ENCODE results near the gene STK26.
"Not testable (repeated sequence)": the region's sequence is repeated elsewhere in the genome, so short reads cannot be mapped to it uniquely, and the experiment has no call there.

STK26 gene

DNA sequence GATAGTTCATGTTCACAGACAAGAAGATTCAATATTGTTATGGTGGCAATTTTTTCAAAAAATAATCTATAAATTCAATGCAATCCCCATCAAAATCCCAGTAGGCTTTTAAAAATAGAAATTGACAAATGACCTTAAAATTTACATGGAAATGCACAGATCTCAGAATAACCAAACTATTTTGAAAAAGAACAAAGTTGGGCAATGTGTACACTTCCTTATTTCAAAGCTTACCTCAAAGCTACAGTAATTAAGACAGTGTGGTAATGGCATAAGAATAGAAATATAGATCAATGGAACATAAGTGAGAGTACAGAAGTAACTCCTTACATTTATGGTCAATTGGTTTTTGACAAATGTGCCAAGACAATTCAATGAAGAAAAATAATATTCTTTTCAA, 65.8 kb downstream of the STK26 start:
- no peaks in the 10 kb centered on the region for H3K36me3 ChIP-seq (ENCODE audit: control insufficient read depth in 4 of 4, insufficient read depth in 4 of 4, low read length in 3 of 4)
- DNase-seq: no peak
- peaks cover 0 to 11% (median 9%) of the 10 kb centered on the region in 4 experiments for H3K4me1 ChIP-seq (ENCODE audit: control extremely low read depth in 1 of 4, control insufficient read depth in 4 of 4, insufficient read depth in 4 of 4, low read length in 3 of 4)
- CTCF ChIA-PET: interaction anchor here (0.9 to 5.4 kb wide), 2 partner anchors 13 to 131 kb away, joined by 3 to 38 read pairs; partner anchors contain the start of gene RAP2C
- H3K9me3 ChIP-seq (ENCODE audit: control extremely low read depth in 1 of 5, control insufficient read depth in 4 of 5, insufficient read depth in 2 of 5, low read depth in 1 of 5, low read length in 4 of 5): no peaks in the 10 kb centered on the region
- POLR2A ChIA-PET: interaction anchor here (0.7 kb wide), 1 partner anchor 165 kb away, joined by 3 read pairs; no protein-coding TSS in a partner anchor
- no peak overlapping the region for H3K4me3 ChIP-seq (ENCODE audit: control insufficient read depth in 1 of 7, extremely low read depth in 1 of 7, insufficient read depth in 4 of 7, low read depth in 2 of 7, low read length in 6 of 7)
- peaks cover 0 to 9% (median 0%) of the 10 kb centered on the region in 5 experiments for H3K27me3 ChIP-seq (replicated peaks in 2 of 5; ENCODE audit: control insufficient read depth in 4 of 5, insufficient read depth in 5 of 5, low read length in 4 of 5)
- no peak overlapping the region for H3K27ac ChIP-seq (ENCODE audit: insufficient read depth in 1 of 2, low read depth in 1 of 2, low read length in 2 of 2, poor library complexity in 1 of 2, severe bottlenecking in 2 of 2)

DNA sequence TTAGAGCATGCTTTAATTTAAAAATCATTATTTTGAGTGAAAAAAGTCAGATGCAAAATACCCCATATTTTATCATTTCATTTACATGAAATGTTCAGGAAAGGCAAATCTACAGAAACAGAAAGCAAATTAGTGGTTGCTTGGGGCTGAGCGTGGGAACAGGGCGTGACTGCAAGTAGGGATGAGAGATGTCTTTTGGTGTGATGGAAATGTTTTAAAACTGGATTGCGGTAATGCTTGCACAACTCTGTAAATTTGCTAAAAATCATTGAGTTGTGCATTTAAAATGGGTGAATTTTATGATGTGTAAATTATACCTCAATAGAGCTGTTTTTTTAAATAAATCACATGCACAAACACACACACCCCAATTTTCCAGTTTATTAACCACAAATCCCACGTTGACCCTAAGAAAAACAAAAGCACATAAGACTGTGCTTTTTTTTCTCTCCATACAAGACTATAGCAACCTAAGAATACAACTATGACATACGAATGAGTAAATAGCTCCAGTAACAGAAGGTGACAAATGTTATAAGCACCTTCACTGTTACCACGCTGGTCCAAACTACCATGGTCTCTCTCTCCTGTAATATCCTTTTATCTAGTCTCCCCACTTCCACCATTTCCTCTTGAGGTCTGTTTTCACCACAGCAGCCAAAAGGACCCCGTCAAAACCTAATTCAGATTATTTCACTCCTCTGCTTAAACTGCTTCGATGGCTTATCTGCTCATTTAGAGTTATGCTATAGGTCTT, 67.5 kb downstream of the STK26 start:
- DNase-seq: peak in 2 of 3 donors; percentile 41 to 54
- Histone ChIP-seq H3K9me3 (ENCODE audit: control extremely low read depth in 1 of 5, control insufficient read depth in 4 of 5, insufficient read depth in 2 of 5, low read depth in 1 of 5, low read length in 4 of 5) (no peaks in the 10 kb centered on the region), H3K27ac (ENCODE audit: insufficient read depth in 1 of 2, low read depth in 1 of 2, low read length in 2 of 2, poor library complexity in 1 of 2, severe bottlenecking in 2 of 2) (no peak overlapping the region), H3K36me3 (ENCODE audit: control insufficient read depth in 4 of 4, insufficient read depth in 4 of 4, low read length in 3 of 4) (no peaks in the 10 kb centered on the region), H3K4me1 (ENCODE audit: control extremely low read depth in 1 of 4, control insufficient read depth in 4 of 4, insufficient read depth in 4 of 4, low read length in 3 of 4) (peaks cover 0 to 9% (median 7%) of the 10 kb centered on the region in 4 experiments), H3K4me3 (ENCODE audit: control insufficient read depth in 1 of 7, extremely low read depth in 1 of 7, insufficient read depth in 4 of 7, low read depth in 2 of 7, low read length in 6 of 7) (no peak overlapping the region), H3K27me3 (replicated peaks in 2 of 5; ENCODE audit: control insufficient read depth in 4 of 5, insufficient read depth in 5 of 5, low read length in 4 of 5) (peaks cover 0 to 9% (median 0%) of the 10 kb centered on the region in 5 experiments)
- ChIA-PET CTCF (interaction anchor here (0.9 to 5.4 kb wide), 2 partner anchors 24 to 129 kb away, joined by 3 to 38 read pairs; partner anchors contain the start of gene RAP2C), POLR2A (no interaction called here)
- 44% methylated on average over 5 of the region's 8 CpGs for WGBS (ENCODE audit: insufficient coverage)

DNA sequence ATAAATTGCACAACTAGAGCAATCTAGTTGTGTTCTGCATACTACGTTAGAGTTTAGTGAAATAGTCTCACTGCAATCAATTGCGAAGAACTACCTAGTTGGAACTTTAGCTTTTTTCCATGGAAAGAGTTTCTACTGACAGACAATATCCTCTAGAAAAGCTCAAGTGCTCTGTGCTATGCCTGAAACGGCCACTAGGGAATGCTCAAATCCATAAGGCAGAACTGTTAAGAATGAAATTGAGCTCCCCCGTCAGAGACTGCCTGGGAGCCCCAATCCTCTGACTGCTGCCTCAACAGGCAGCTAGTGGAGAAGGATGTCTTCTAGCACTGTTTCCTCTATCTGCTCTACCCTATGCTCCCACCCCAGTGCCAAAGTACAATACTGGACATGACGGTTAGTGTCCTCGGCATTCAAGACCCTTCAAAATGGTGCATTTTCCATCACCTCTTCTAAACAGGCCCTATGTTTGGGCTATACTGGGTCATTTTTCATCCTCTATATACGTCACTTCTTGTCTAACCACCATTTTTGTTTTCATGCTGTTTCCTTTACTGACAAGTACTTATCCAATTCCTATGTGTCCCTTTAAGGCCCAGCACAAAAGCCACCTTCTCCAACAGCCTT, 69.5 kb downstream of the STK26 start:
- Histone ChIP-seq H3K27me3 (replicated peaks in 2 of 5; ENCODE audit: control insufficient read depth in 4 of 5, insufficient read depth in 5 of 5, low read length in 4 of 5) (peaks cover 0 to 12% (median 0%) of the 10 kb centered on the region in 5 experiments), H3K36me3 (ENCODE audit: control insufficient read depth in 4 of 4, insufficient read depth in 4 of 4, low read length in 3 of 4) (no peaks in the 10 kb centered on the region), H3K27ac (ENCODE audit: insufficient read depth in 1 of 2, low read depth in 1 of 2, low read length in 2 of 2, poor library complexity in 1 of 2, severe bottlenecking in 2 of 2) (no peak overlapping the region), H3K9me3 (ENCODE audit: control extremely low read depth in 1 of 5, control insufficient read depth in 4 of 5, insufficient read depth in 2 of 5, low read depth in 1 of 5, low read length in 4 of 5) (no peaks in the 10 kb centered on the region), H3K4me3 (ENCODE audit: control insufficient read depth in 1 of 7, extremely low read depth in 1 of 7, insufficient read depth in 4 of 7, low read depth in 2 of 7, low read length in 6 of 7) (no peak overlapping the region), H3K4me1 (ENCODE audit: control extremely low read depth in 1 of 4, control insufficient read depth in 4 of 4, insufficient read depth in 4 of 4, low read length in 3 of 4) (peaks cover 0 to 9% (median 7%) of the 10 kb centered on the region in 4 experiments)
- DNase-seq: peak; percentile 58 to 77 (median 72)
- 53% methylated on average over 7 of the region's 7 CpGs for WGBS (ENCODE audit: insufficient coverage)
- POLR2A ChIA-PET: no interaction called here
- CTCF ChIA-PET: interaction anchor here (0.8 to 5.4 kb wide), 5 partner anchors 9 to 240 kb away, joined by 3 to 38 read pairs (median 3); partner anchors contain the start of gene RAP2C

DNA sequence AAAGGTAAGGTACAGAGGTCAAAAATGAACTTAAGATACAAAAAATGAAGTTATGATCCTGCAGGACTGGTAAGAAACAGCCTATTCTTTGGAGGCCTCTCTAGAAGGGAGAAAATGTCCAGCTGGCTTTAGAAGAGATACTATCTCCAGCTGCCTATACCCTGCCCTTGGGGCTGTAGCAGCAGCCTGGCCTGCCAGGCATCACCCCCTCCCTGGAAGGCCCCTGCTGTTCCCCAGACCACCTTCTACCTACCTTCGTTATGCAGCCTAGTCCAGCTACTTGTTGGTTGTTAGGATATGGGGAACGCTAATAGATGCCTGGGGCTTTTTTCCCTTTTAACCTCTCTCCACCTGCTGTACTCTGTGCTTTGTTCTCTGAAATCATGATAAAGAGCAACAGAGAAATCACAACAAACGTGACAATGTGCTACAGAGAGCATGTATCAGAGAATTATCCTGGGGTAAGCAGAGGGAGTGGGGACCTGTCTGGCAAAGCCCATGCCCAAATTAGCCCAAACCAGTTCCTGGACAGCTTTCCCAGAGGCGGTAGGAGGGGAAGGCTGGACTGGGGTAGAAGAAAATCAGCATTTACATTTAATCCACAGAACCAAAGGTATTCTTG, 70.2 kb downstream of the STK26 start:
- CTCF ChIA-PET: interaction anchor here (5.4 kb wide), 1 partner anchor 127 kb away, joined by 38 read pairs; the partner anchor contains the start of gene RAP2C
- Histone ChIP-seq H3K36me3 (ENCODE audit: control insufficient read depth in 4 of 4, insufficient read depth in 4 of 4, low read length in 3 of 4) (no peaks in the 10 kb centered on the region), H3K9me3 (ENCODE audit: control extremely low read depth in 1 of 5, control insufficient read depth in 4 of 5, insufficient read depth in 2 of 5, low read depth in 1 of 5, low read length in 4 of 5) (no peaks in the 10 kb centered on the region), H3K27me3 (replicated peaks in 2 of 5; ENCODE audit: control insufficient read depth in 4 of 5, insufficient read depth in 5 of 5, low read length in 4 of 5) (peaks cover 0 to 12% (median 0%) of the 10 kb centered on the region in 5 experiments), H3K4me1 (ENCODE audit: control extremely low read depth in 1 of 4, control insufficient read depth in 4 of 4, insufficient read depth in 4 of 4, low read length in 3 of 4) (peaks cover 0 to 9% (median 7%) of the 10 kb centered on the region in 4 experiments), H3K4me3 (ENCODE audit: control insufficient read depth in 1 of 7, extremely low read depth in 1 of 7, insufficient read depth in 4 of 7, low read depth in 2 of 7, low read length in 6 of 7) (no peak overlapping the region), H3K27ac (ENCODE audit: insufficient read depth in 1 of 2, low read depth in 1 of 2, low read length in 2 of 2, poor library complexity in 1 of 2, severe bottlenecking in 2 of 2) (no peak overlapping the region)
- POLR2A ChIA-PET: no interaction called here
- 75% methylated on average over 2 of the region's 4 CpGs for WGBS (ENCODE audit: insufficient coverage)
- DNase-seq: no peak

DNA sequence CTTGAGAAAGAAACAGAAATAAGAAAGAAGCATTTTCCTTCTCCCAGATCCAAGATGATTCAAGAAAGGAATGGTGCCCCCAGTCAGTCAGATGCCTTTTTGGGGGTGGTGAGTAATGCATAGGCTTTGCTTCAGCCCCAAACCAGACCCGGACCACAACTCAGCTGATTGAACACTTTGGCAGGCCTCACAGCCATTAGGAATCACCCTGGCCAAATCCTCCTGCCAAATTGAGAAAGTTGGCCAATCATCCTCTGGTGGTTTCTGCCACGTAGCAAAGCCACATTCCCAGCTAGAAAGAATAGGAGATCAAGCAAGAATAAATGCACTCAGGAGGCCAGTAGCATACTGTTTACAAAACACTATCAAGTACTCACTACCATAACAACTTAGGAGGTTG, 71.1 kb downstream of the STK26 start:
- DNase-seq: no peak

DNA sequence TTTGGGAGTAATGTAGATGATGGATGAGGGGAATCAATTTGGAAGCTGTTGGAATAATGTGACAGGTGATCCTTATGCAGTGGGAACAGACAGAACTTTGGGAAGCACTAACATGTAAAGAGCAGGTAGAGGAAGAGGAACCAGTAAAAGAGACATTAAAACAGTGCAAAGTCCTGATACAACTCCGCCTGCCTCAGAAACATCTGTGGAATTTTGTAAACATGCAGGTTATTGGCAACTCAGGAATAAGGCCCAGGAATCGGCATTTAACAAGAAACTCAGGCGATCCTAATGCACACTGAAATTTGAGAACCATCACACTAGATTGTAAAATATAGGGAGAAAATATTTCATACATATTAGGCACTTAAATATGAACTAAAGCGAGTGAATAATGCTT, 75.6 kb downstream of the STK26 start:
- CTCF ChIA-PET; H3K4me3 ChIP-seq (ENCODE audit: control insufficient read depth in 1 of 7, extremely low read depth in 1 of 7, insufficient read depth in 4 of 7, low read depth in 2 of 7, low read length in 6 of 7); H3K36me3 ChIP-seq (ENCODE audit: control insufficient read depth in 4 of 4, insufficient read depth in 4 of 4, low read length in 3 of 4); H3K27ac ChIP-seq (ENCODE audit: insufficient read depth in 1 of 2, low read depth in 1 of 2, low read length in 2 of 2, poor library complexity in 1 of 2, severe bottlenecking in 2 of 2); POLR2A ChIA-PET; DNase-seq; H3K9me3 ChIP-seq (ENCODE audit: control extremely low read depth in 1 of 5, control insufficient read depth in 4 of 5, insufficient read depth in 2 of 5, low read depth in 1 of 5, low read length in 4 of 5); H3K4me1 ChIP-seq (ENCODE audit: control extremely low read depth in 1 of 4, control insufficient read depth in 4 of 4, insufficient read depth in 4 of 4, low read length in 3 of 4): not testable (repeated sequence)
- H3K27me3 ChIP-seq (replicated peaks in 2 of 5; ENCODE audit: control insufficient read depth in 4 of 5, insufficient read depth in 5 of 5, low read length in 4 of 5): peaks cover 0 to 18% (median 0%) of the 10 kb centered on the region in 5 experiments
- whole genome bisulfite sequencing (ENCODE audit: insufficient coverage): 91% methylated on average over 2 of the region's 4 CpGs

More for the DNA sequence above, 71.1 kb downstream of the STK26 start:
- Histone ChIP-seq H3K27ac (ENCODE audit: insufficient read depth in 1 of 2, low read depth in 1 of 2, low read length in 2 of 2, poor library complexity in 1 of 2, severe bottlenecking in 2 of 2) (no peak overlapping the region), H3K9me3 (ENCODE audit: control extremely low read depth in 1 of 5, control insufficient read depth in 4 of 5, insufficient read depth in 2 of 5, low read depth in 1 of 5, low read length in 4 of 5) (no peaks in the 10 kb centered on the region), H3K27me3 (replicated peaks in 2 of 5; ENCODE audit: control insufficient read depth in 4 of 5, insufficient read depth in 5 of 5, low read length in 4 of 5) (peaks cover 0 to 12% (median 0%) of the 10 kb centered on the region in 5 experiments), H3K4me1 (ENCODE audit: control extremely low read depth in 1 of 4, control insufficient read depth in 4 of 4, insufficient read depth in 4 of 4, low read length in 3 of 4) (peaks cover 0 to 9% (median 7%) of the 10 kb centered on the region in 4 experiments), H3K4me3 (ENCODE audit: control insufficient read depth in 1 of 7, extremely low read depth in 1 of 7, insufficient read depth in 4 of 7, low read depth in 2 of 7, low read length in 6 of 7) (no peak overlapping the region), H3K36me3 (ENCODE audit: control insufficient read depth in 4 of 4, insufficient read depth in 4 of 4, low read length in 3 of 4) (no peaks in the 10 kb centered on the region)
- ChIA-PET CTCF (interaction anchor here (1.5 kb wide), 1 partner anchor 9 kb away, joined by 3 read pairs; no protein-coding TSS in a partner anchor), POLR2A (no interaction called here)
- 57% methylated on average over 2 of the region's 2 CpGs for WGBS (ENCODE audit: insufficient coverage)

Data from common myeloid progenitor, CD34-positive (primary cell).